Esophagus (tissue), 2 donors: Measurements from ENCODE around the gene CACNA1H. TPM values are rescaled to one million over a fixed set of nuclear protein-coding genes. Genes with fewer than 3 reads are reported as not detected.

Experiments
- H3K27ac ChIP-seq, 2 donors: one replicate each; pipeline ENCODE4 v1.5.1; 2013; ENCODE audit warnings: low read depth in 2 of 2, mild to moderate bottlenecking in 2 of 2, inconsistent platforms in 1 of 2, low read length in 1 of 2, moderate library complexity in 1 of 2
- H3K27me3 ChIP-seq, 2 donors: one replicate each; pipeline ENCODE4 v1.6.1; 2013; ENCODE audit warnings: low read length in 2 of 2, control low read depth in 1 of 2, mild to moderate bottlenecking in 1 of 2; ENCODE audit not compliant: insufficient read depth in 2 of 2, control insufficient read depth in 1 of 2
- H3K36me3 ChIP-seq, 2 donors: one replicate each; pipeline ENCODE4 v1.6.1; 2013; ENCODE audit warnings: low read length in 1 of 2; ENCODE audit not compliant: control insufficient read depth in 2 of 2, insufficient read depth in 2 of 2
- H3K4me1 ChIP-seq, 2 donors: one replicate each; pipeline ENCODE4 v1.6.1; 2013; ENCODE audit warnings: low read length in 1 of 2; ENCODE audit not compliant: control insufficient read depth in 2 of 2, insufficient read depth in 2 of 2
- H3K4me3 ChIP-seq, 2 donors: one replicate each; pipeline ENCODE4 v1.5.1; 2013; ENCODE audit warnings: low read length in 2 of 2, mild to moderate bottlenecking in 2 of 2, low read depth in 1 of 2, moderate library complexity in 1 of 2
- H3K9me3 ChIP-seq, 2 donors: one replicate each; pipeline ENCODE4 v1.6.1; 2013; ENCODE audit warnings: mild to moderate bottlenecking in 2 of 2, low read depth in 1 of 2, low read length in 1 of 2, moderate library complexity in 1 of 2; ENCODE audit not compliant: control insufficient read depth in 2 of 2, insufficient read depth in 1 of 2
- WGBS, 2 donors: extraction: QIAGEN DNeasy Blood & Tissue Kit; methylation state at CpG; one replicate each; pipeline ENCODE4 v1.1.7; 2013; 5-methylcytosine and 5-hydroxymethylcytosine counted together
- polyA plus RNA-seq, 2 donors: library from polyadenylated mRNA; stranded (reverse); fragments of 200-250 nt; gene quantifications; one replicate each; pipeline ENCODE4 v1.2.3, GENCODE V29; 2013
- donor health status: healthy with polysubstance abuse.
- donor health status: Bipolar disorder and iron deficiency.

Gene CACNA1H
- polyA plus RNA-seq, 2 donors = 6.4 to 6.5 TPM

- Histone ChIP-seq H3K4me1 (no peaks in the 10 kb centered on the region), H3K4me3 (no peak overlapping the region), H3K9me3 (peaks cover 0 to 2% of the 10 kb centered on the region in 2 donors), H3K27me3 (no peaks in the 10 kb centered on the region), H3K36me3 (no peaks in the 10 kb centered on the region), H3K27ac (no peak overlapping the region)
- WGBS, 2 donors = 86 to 87% methylated on average over 24 of the region's 24 CpGs
These were observed 15.3 kb upstream of the CACNA1H start for GRCh38 chr16:1137604-1138003.

- Histone ChIP-seq H3K4me3 (no peak overlapping the region), H3K27ac (no peak overlapping the region), H3K9me3 (peaks cover 0 to 5% of the 10 kb centered on the region in 2 donors), H3K4me1 (no peaks in the 10 kb centered on the region), H3K36me3 (no peaks in the 10 kb centered on the region), H3K27me3 (no peaks in the 10 kb centered on the region)
- WGBS, 2 donors = 86% methylated on average over 23 of the region's 23 CpGs
These were observed 12.2 kb upstream of the CACNA1H start for GRCh38 chr16:1140582-1141162.

GRCh38 chr16:1141191-1141590 lies 11.7 kb upstream of the CACNA1H start:
- Histone ChIP-seq H3K4me3 (no peak overlapping the region), H3K9me3 (peaks cover 0 to 2% of the 10 kb centered on the region in 2 donors), H3K27ac (no peak overlapping the region), H3K4me1 (no peaks in the 10 kb centered on the region), H3K36me3 (no peaks in the 10 kb centered on the region), H3K27me3 (no peaks in the 10 kb centered on the region)
- WGBS, 2 donors = 55 to 58% methylated on average over 8 of the region's 8 CpGs

- Histone ChIP-seq H3K9me3 (peaks cover 0 to 2% of the 10 kb centered on the region in 2 donors), H3K27ac (no peak overlapping the region), H3K4me3 (no peak overlapping the region), H3K36me3 (no peaks in the 10 kb centered on the region), H3K4me1 (no peaks in the 10 kb centered on the region), H3K27me3 (no peaks in the 10 kb centered on the region)
- WGBS, 2 donors = 76 to 77% methylated on average over 8 of the region's 8 CpGs
These were observed 11.2 kb upstream of the CACNA1H start for GRCh38 chr16:1141716-1142115.

GRCh38 chr16:1142911-1143310 lies 10.0 kb upstream of the CACNA1H start:
- no peaks in the 10 kb centered on the region for H3K4me1 ChIP-seq
- H3K27ac ChIP-seq = no peak overlapping the region
- no peaks in the 10 kb centered on the region for H3K27me3 ChIP-seq
- H3K4me3 ChIP-seq = no peak overlapping the region
- 73 to 75% methylated on average over 19 of the region's 19 CpGs for WGBS, 2 donors
- peaks cover 0 to 5% of the 10 kb centered on the region in 2 donors for H3K9me3 ChIP-seq
- H3K36me3 ChIP-seq = no peaks in the 10 kb centered on the region

GRCh38 chr16:1143761-1144450 lies 9.0 kb upstream of the CACNA1H start:
- Histone ChIP-seq H3K4me1 (no peaks in the 10 kb centered on the region), H3K36me3 (no peaks in the 10 kb centered on the region), H3K9me3 (peaks cover 0 to 5% of the 10 kb centered on the region in 2 donors), H3K4me3 (no peak overlapping the region), H3K27ac (no peak overlapping the region), H3K27me3 (no peaks in the 10 kb centered on the region)
- WGBS, 2 donors = 76 to 83% methylated on average over 23 of the region's 23 CpGs

GRCh38 chr16:1144476-1145382 lies 8.2 kb upstream of the CACNA1H start:
- H3K27me3 ChIP-seq = no peaks in the 10 kb centered on the region
- 72 to 73% methylated on average over 41 to 46 of the region's 46 CpGs for WGBS, 2 donors
- H3K4me3 ChIP-seq = no peak overlapping the region
- H3K9me3 ChIP-seq = peaks cover 0 to 5% of the 10 kb centered on the region in 2 donors
- H3K27ac ChIP-seq = no peak overlapping the region
- H3K36me3 ChIP-seq = no peaks in the 10 kb centered on the region
- no peaks in the 10 kb centered on the region for H3K4me1 ChIP-seq

GRCh38 chr16:1145383-1146100 lies 7.4 kb upstream of the CACNA1H start:
- Histone ChIP-seq H3K27me3 (no peaks in the 10 kb centered on the region), H3K4me3 (no peak overlapping the region), H3K27ac (no peak overlapping the region), H3K9me3 (peaks cover 0 to 8% of the 10 kb centered on the region in 2 donors), H3K4me1 (no peaks in the 10 kb centered on the region), H3K36me3 (no peaks in the 10 kb centered on the region)
- WGBS, 2 donors = 51 to 59% methylated on average over 30 of the region's 30 CpGs

GRCh38 chr16:1146409-1146808 lies 6.5 kb upstream of the CACNA1H start:
- Histone ChIP-seq H3K27ac (no peak overlapping the region), H3K36me3 (no peaks in the 10 kb centered on the region), H3K27me3 (no peaks in the 10 kb centered on the region), H3K9me3 (peaks cover 0 to 11% of the 10 kb centered on the region in 2 donors), H3K4me1 (no peaks in the 10 kb centered on the region), H3K4me3 (no peak overlapping the region)
- 75 to 78% methylated on average over 16 of the region's 16 CpGs for WGBS, 2 donors
